Measurements from ENCODE around the gene RRP1B. TPM values are rescaled to one million over a fixed set of nuclear protein-coding genes. Genes with fewer than 3 reads are reported as not detected.
"Not testable (repeated sequence)": the region's sequence is repeated elsewhere in the genome, so short reads cannot be mapped to it uniquely, and the experiment has no call there.

RRP1B gene
- total RNA-seq, 1 experiment from 2014 or later = 44.2 TPM

- H3K9ac ChIP-seq (ENCODE audit: low read length) = peak overlapping the region; percentile 42; the same call in 1 of the 2 replicates
- H2AFZ ChIP-seq (ENCODE audit: low read length) = no peak overlapping the region
- BruUV-seq (replicated peaks) = no TSS peak
- DNase-seq (peak; percentile 95), ATAC-seq (peak; percentile 78)
- no peaks in the 10 kb centered on the region for H3K9me2 ChIP-seq (replicated peaks; ENCODE audit: low read length)
- H3F3A ChIP-seq (ENCODE audit: low read length, unreplicated experiment) = peaks cover 5% of the 10 kb centered on the region
- peak overlapping the region; percentile 73 for H3K4me2 ChIP-seq (ENCODE audit: low read length)
- no peaks in the 10 kb centered on the region for H3K79me2 ChIP-seq (ENCODE audit: low read length)
- H3K9me3 ChIP-seq (ENCODE audit: low read length) = no peaks in the 10 kb centered on the region
- H3K27ac ChIP-seq (ENCODE audit: low read length) = peak overlapping the region; percentile 68
- H3K27me3 ChIP-seq (ENCODE audit: low read length) = no peaks in the 10 kb centered on the region
- H3K36me3 ChIP-seq (ENCODE audit: low read depth, low read length) = no peaks in the 10 kb centered on the region
- POLR2A ChIA-PET (ENCODE audit: unreplicated experiment) = no interaction called here
- CTCF ChIA-PET = no interaction called here
- peaks cover 21% of the 10 kb centered on the region for H3K4me1 ChIP-seq (ENCODE audit: insufficient read depth, low read length)
- peak overlapping the region; percentile 21; the same call in 1 of the 2 replicates for H3K4me3 ChIP-seq (ENCODE audit: low read length)
- TF ChIP-seq EZH2phosphoT487 (IDR thresholded peaks at IDR 0.05; ENCODE audit: borderline replicate concordance, low read length) (no peak), CTCF (conservative IDR thresholded peaks at IDR 0.05; ENCODE audit: low read depth, low read length) (peak; percentile 99), EZH2 (IDR thresholded peaks at IDR 0.05; ENCODE audit: low read length, unreplicated experiment) (no peak)
- intact Hi-C loops (cut with micrococcal nuclease) = loop anchor here (5.0 to 10.0 kb wide), 2 partner anchors 314 to 332 kb away; no protein-coding TSS in a partner anchor
- no peaks in the 10 kb centered on the region for H4K20me1 ChIP-seq (ENCODE audit: low read length)
Measured at GRCh38 chr21:43646550-43647260, 12.7 kb upstream of the RRP1B start.

GRCh38 chr21:43648171-43648570, 11.2 kb upstream of the RRP1B start:
- ChIA-PET POLR2A (ENCODE audit: unreplicated experiment) (no interaction called here), CTCF (no interaction called here)
- H3K9me2 ChIP-seq (replicated peaks; ENCODE audit: low read length) = no peaks in the 10 kb centered on the region
- H3K4me3 ChIP-seq (ENCODE audit: low read length) = no peak overlapping the region
- ATAC-seq = no peak
- no peak overlapping the region for H3K27ac ChIP-seq (ENCODE audit: low read length)
- no peaks in the 10 kb centered on the region for H3K79me2 ChIP-seq (ENCODE audit: low read length)
- H3K4me1 ChIP-seq (ENCODE audit: insufficient read depth, low read length) = peaks cover 21% of the 10 kb centered on the region
- H3K4me2 ChIP-seq (ENCODE audit: low read length) = no peak overlapping the region
- no peaks in the 10 kb centered on the region for H3K36me3 ChIP-seq (ENCODE audit: low read depth, low read length)
- H2AFZ ChIP-seq (ENCODE audit: low read length) = no peak overlapping the region
- no peak for TF ChIP-seq CTCF (conservative IDR thresholded peaks at IDR 0.05; ENCODE audit: low read depth, low read length)
- TF ChIP-seq EZH2 (IDR thresholded peaks at IDR 0.05; ENCODE audit: low read length, unreplicated experiment) = no peak
- TF ChIP-seq EZH2phosphoT487 (IDR thresholded peaks at IDR 0.05; ENCODE audit: borderline replicate concordance, low read length) = no peak
- intact Hi-C loops (cut with micrococcal nuclease) = loop anchor here (5.0 to 10.0 kb wide), 2 partner anchors 316 to 333 kb away; no protein-coding TSS in a partner anchor
- no peaks in the 10 kb centered on the region for H3K27me3 ChIP-seq (ENCODE audit: low read length)
- no TSS peak for BruUV-seq (replicated peaks)
- peaks cover 5% of the 10 kb centered on the region for H3F3A ChIP-seq (ENCODE audit: low read length, unreplicated experiment)
- no peak overlapping the region for H3K9ac ChIP-seq (ENCODE audit: low read length)
- no peaks in the 10 kb centered on the region for H3K9me3 ChIP-seq (ENCODE audit: low read length)
- DNase-seq = no peak
- no peaks in the 10 kb centered on the region for H4K20me1 ChIP-seq (ENCODE audit: low read length)

GRCh38 chr21:43651926-43652325, 7.4 kb upstream of the RRP1B start:
- H3K9ac ChIP-seq (ENCODE audit: low read length); CTCF ChIA-PET; H3K9me2 ChIP-seq (replicated peaks; ENCODE audit: low read length); H3F3A ChIP-seq (ENCODE audit: low read length, unreplicated experiment); H3K4me2 ChIP-seq (ENCODE audit: low read length); H3K79me2 ChIP-seq (ENCODE audit: low read length); H3K27ac ChIP-seq (ENCODE audit: low read length); POLR2A ChIA-PET (ENCODE audit: unreplicated experiment); H3K27me3 ChIP-seq (ENCODE audit: low read length); H3K9me3 ChIP-seq (ENCODE audit: low read length); H3K36me3 ChIP-seq (ENCODE audit: low read depth, low read length); intact Hi-C loops (cut with micrococcal nuclease); BruUV-seq (replicated peaks); DNase-seq; ATAC-seq; H2AFZ ChIP-seq (ENCODE audit: low read length); H3K4me3 ChIP-seq (ENCODE audit: low read length); H4K20me1 ChIP-seq (ENCODE audit: low read length): not testable (repeated sequence)
- peaks cover 16% of the 10 kb centered on the region for H3K4me1 ChIP-seq (ENCODE audit: insufficient read depth, low read length)

Measured in PC-3 (cell line).